SIG-M5 (cell line): Measurements from ENCODE around the gene TSACC.

Experiments
- DNase-seq: peaks from one replicate; lab custom pipeline; 2025; lab: John Stamatoyannopoulos, UW

The TSACC gene

GRCh38 chr1:156376146-156376545 is 37.8 kb downstream of the TSACC start:
- no peak for DNase-seq

DNA sequence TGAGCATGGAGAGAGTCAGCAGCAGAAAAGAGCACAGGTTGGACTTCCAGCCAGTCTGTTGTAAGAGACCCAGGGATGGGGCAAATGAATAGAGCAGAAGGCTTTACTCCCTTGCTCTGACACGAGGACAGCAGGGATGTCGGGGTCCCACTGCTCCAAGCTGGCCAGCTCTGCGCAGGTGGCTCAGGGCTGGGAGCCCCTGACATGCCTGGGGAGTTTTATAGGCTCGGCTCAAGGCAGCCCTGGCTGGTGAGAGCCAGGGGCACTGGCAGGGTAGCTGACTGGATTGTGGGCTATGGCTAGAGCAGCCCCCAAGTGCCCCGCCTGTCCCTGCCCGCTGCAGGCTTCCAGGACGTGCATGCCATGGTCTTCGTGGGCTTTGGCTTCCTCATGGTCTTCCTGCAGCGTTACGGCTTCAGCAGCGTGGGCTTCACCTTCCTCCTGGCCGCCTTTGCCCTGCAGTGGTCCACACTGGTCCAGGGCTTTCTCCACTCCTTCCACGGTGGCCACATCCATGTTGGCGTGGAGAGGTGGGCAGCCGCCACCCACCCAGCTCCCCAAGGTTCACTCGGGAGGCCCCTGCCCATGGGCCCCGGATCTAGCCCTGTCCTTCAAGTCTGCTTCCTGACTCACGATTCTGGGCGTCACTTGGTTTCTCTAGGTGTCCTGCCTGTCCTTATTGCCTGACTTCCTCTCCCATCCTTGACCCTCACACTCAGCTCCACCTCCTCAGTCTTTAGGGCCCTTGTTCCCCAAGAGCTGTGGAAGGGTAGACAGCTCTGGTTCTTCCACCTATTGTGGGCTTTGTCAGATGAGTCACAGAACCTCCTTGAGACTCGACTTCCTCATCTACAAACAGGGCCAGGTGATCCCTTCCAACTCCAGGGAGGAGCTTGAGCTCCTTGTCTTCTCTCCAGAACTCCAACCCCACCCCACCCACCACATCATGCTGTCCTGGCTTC is 38.9 kb downstream of the TSACC start:
- DNase-seq, result no peak

GRCh38 chr1:156378557-156378956 is 40.2 kb downstream of the TSACC start:
- DNase-seq, result no peak

GRCh38 chr1:156379420-156380165 is 41.3 kb downstream of the TSACC start:
- DNase-seq, result no peak

DNA sequence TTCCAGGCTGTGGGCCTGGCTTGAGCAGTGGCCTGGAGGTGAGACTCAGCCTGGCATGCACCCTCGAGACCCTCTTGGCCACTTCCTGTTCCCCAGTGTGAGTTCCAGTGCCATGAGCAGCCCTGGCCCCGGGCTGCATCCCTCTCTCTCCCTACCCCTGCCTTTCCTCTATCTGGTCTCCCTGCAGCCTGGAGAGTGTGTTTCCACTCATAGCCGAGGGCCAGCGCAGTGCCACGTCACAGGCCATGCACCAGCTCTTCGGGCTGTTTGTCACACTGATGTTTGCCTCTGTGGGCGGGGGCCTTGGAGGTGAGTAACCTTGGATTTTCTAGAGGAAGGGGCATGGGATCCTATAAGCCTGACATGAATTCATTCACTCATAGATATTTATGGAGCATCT is 44.2 kb downstream of the TSACC start:
- DNase-seq, result no peak

DNA sequence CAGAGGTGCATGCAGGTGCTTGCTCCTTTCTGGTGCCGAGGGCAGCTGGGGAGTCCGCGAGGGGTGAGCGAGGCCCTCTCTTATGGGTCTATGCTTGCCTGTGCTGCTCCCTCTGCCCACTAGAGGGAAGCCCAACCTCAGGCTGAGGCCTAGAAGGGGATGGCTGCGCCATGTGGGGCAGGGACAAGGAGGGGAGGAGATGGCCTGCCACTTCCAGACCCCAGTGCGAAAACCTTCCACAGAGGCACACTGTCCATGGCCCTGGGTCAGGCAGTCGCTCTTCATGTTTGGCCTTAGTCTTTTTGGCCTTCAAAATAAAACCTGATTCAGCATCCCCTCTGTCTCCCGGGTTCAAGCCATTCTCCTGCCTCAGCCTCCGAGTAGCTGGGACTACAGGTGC is 44.7 kb downstream of the TSACC start:
- no peak for DNase-seq

GRCh38 chr1:156384007-156384406 is 45.7 kb downstream of the TSACC start:
- no peak for DNase-seq

- no peak for DNase-seq
Observed at GRCh38 chr1:156384658-156385057, 46.3 kb downstream of the TSACC start.

DNA sequence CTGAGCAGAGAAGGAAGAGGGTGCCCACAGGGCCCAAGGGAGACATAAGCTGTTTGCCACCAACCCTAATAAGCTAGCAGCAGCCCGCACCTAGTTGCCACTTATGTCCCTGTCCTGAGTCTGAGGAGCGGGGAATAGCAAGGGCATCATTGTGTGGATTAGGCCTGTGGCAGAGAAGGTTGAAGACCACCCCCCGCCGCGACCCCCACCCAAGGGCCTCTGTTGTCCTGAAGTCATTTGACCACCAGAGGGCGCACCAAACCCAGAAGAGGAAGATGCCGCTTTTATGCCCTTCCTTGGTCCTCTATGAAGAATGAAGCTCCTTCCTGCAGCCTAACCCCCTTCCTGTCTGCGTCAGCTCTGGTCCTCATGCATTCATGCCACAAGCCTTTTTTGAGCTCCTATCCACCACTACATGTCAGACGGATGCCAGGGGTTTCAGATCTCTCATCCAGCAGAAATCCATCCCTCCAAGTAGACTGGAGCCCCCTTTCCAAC is 47.3 kb downstream of the TSACC start:
- peak; percentile 41 for DNase-seq

- DNase-seq, result no peak
Observed at GRCh38 chr1:156386134-156386901, 48.0 kb downstream of the TSACC start.

DNA sequence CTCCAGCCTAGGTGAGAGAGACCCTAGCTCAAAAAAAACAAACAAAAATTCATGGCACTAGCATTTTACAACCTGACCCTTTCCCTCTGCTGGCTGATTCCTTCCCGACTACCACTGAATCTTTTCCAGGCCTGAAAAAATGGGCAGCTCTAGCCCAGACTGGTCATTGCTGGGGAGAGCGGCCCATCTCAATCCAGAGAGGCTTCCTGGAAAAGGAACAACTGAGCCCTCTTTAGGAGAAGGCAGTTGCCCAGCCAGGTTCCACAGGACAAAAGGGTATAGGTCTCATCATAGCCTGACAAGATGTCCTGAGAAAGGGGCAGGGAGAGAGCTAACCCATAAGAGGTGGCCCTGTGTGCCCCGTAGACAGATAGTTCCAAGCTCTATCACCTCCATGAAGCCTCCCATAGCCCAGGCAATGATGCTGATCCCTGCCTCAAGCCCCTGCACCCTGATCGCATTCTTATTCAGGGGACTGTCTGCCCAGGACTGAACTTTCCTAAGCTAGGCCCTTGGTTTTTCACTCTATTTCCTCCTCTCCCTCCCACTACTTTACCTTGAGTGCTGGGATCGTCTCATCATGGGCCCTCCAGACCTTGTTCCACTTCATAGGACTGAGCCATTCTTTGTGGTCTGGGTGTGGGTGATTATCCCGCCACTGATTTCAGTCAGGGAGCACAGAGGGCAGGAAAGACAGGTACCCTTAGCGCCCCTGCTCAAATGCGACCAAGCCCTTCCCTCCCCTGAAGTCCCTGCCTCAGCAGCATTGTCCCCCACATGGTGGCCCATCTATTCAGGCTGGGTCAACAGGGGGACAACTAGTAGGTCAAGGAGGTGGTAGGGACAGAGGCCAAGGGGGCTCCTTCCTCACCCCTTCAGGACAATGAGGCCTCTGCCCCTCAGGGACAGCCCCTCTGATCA is 48.9 kb downstream of the TSACC start:
- DNase-seq, result no peak

DNA sequence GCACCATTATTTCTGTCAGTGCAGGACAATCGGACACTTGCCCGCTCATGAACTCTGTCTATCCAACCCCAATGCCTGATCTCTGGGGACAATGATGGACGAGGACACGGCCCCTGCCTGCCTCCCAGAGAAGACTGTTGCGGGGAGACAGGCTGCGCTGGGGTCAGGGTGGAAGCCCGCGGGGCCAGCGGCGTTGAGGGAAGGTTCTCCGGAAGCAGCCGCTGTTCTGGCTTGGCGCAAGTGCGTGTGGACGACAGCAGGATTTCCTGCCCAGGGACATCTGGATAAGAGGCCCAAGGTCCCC is 49.5 kb downstream of the TSACC start:
- no peak for DNase-seq

DNA sequence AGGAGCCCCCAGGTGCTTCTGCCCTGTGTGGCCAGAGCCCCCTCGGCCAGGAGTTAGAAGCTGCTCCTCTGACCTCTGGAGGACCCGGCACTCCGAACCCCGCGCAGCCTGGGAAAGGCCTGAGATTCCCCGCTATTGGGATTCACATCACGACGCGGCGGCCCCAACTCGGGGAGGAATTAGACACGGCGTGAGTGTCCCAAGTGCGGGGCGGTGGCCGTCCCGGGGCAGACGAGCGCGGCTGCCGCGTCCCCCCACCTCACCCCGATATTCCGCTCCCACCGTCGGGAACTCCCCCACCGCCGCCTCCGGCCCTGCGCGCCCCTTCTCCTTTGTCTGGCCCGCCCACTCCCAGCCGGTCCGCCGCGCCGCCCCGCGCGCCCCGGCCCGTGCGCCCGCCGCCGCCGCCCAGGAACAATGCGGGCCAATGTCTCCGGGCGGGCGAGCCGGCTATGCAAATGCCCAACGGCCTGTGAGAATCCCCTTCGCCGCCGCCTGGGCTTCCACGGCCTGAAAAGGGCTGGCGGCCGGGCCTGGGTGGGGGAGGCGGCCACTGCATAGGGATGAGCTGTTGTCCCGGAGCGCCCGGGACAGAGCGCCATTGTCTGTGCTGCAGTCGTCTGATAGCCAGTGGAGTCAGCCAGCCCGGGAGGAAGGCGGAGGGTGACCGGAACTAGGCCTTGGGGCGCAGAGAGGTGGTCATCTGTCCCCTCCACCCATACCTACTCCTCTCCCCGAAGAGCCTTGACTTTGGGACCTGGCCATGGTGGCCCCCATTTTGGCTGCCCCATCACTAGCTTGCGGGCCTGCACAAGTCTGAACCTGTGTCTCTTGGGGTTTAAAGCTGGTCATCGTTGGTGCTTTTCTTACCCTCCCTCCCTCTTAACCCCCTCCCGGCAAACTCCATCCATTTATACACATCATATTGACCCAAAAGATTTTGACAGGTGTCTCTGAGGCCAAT is 50.1 kb downstream of the TSACC start:
- no peak for DNase-seq

- no peak for DNase-seq
Observed at GRCh38 chr1:156389311-156389710, 51.0 kb downstream of the TSACC start.

GRCh38 chr1:156390469-156391365 is 52.4 kb downstream of the TSACC start:
- no peak for DNase-seq

GRCh38 chr1:156391366-156391677 is 53.0 kb downstream of the TSACC start:
- DNase-seq, result no peak

- DNase-seq, result no peak
Observed at GRCh38 chr1:156391701-156392100, 53.4 kb downstream of the TSACC start.

DNA sequence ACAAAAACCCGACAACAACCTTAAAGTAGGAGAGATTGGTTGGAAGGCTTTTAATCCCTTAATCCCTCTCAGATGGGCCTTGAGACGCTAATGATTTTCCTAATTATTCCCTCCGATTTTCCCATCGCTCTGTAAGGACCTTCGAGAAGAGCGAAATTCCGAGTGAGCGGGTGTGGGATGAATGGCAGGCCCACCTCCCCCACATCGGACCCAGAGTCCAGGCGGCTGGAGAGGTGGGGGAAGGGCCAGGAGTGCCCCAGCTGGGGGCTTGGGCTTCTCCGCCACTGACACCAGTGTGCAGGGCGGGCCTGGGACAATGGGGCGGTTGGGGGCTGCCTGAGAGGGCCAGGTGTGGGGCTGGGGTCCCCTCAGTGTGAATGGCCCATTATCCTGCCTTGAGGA is 54.1 kb downstream of the TSACC start:
- DNase-seq, result no peak

DNA sequence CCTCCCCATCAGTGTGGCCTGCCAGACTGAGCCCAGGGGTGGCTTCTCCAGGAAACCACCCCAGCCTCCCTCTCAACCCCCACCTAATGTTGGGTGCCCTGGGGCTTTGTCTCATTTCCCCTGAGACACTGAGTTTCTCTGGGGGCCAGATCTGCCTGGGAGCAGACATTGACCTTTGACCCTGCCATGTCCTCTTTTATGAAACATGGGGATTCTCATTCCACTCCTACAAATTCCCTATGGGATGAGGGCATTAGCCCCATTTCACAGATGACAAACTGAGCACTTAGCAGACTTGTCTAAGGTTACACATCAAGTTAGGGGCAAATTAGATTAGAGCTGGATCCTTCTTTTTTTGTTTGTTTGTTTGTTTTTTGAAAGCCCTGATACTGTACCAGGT is 54.8 kb downstream of the TSACC start:
- no peak for DNase-seq
